Measurements from ENCODE around the gene WIZ.

DNA sequence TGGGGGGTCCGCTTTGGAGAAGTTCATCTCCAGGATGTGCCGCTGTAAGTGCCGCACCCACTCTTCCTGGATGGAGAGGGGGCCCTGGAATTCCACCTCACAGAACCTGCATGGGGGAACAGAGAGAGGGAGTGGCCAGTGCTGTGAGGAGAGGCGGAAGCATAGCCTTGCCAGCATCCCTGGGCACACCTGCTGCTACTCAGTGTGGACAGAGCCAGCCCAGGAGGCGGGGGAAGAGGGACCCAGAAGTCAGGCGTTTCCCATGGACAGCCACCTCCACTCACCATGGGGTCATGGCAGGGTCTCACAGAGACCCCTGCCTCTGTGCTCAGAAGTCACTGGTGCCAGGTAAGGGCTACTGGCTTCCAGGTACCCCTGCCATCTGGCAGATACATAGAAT lies 26.6 kb downstream of the WIZ start:
- TF ChIP-seq, protein P1, sequence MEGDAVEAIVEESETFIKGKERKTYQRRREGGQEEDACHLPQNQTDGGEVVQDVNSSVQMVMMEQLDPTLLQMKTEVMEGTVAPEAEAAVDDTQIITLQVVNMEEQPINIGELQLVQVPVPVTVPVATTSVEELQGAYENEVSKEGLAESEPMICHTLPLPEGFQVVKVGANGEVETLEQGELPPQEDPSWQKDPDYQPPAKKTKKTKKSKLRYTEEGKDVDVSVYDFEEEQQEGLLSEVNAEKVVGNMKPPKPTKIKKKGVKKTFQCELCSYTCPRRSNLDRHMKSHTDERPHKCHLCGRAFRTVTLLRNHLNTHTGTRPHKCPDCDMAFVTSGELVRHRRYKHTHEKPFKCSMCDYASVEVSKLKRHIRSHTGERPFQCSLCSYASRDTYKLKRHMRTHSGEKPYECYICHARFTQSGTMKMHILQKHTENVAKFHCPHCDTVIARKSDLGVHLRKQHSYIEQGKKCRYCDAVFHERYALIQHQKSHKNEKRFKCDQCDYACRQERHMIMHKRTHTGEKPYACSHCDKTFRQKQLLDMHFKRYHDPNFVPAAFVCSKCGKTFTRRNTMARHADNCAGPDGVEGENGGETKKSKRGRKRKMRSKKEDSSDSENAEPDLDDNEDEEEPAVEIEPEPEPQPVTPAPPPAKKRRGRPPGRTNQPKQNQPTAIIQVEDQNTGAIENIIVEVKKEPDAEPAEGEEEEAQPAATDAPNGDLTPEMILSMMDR (conservative IDR thresholded peaks at IDR 0.05; ENCODE audit: low read depth, low read length): no peak
- TF ChIP-seq EZH2 (IDR thresholded peaks at IDR 0.05; ENCODE audit: borderline replicate concordance, low read depth, low read length, poor library complexity, severe bottlenecking): no peak
